COLO668 (cell line): ENCODE measurements around the gene HDAC5.
"Not testable (repeated sequence)": the region's sequence is repeated elsewhere in the genome, so short reads cannot be mapped to it uniquely, and the experiment has no call there.

Experiments used
- DNase-seq: peaks from one replicate; lab custom pipeline; 2025; ENCODE audit not compliant: unreplicated experiment; lab: John Stamatoyannopoulos, UW

The HDAC5 gene

GRCh38 chr17:44112284-44113280 lies 10.9 kb downstream of the HDAC5 start:
- DNase-seq = peak; percentile 13

GRCh38 chr17:44111777-44112176 lies 11.7 kb downstream of the HDAC5 start:
- peak; percentile 18 for DNase-seq

DNA sequence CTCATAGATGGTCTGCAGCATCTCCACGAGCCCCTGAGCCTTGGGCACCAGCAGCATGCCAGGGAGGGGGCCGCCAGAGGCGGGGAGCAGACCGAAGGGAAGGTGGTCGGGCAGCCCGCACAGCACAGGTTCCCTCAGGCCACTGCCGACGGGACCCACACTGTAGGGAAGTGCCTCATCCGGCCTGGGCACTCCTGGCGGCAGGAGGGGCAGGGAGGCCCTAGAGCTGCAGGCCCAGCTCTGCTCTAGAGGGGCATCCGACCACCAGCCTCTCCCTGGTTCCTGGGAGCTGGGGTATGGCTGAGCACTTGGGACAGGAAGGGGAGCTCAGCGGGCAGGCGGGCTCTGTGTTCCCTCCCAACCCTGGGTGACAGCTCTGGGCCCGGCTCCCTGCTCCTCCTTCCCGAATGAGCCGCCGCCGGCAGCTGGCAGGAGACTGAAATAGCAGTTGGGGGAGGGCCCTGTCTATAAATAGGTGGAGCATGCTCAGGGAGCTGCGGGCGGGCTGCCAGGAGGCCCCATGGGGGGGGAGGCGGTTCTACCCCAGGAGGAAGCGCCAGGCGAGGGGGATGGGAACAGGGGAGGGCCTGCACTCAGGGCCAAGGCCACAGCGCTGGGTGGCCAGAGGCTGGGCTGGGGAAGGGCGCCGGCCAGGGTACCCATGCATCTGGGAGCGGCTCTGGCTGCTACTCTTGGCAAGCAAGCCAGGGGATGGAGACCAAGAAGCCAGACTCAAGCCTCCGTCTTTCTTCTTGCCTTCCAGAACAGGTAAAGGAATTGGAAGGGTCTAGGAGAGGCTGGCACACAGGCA lies 12.4 kb downstream of the HDAC5 start:
- peak; percentile 94 for DNase-seq

DNA sequence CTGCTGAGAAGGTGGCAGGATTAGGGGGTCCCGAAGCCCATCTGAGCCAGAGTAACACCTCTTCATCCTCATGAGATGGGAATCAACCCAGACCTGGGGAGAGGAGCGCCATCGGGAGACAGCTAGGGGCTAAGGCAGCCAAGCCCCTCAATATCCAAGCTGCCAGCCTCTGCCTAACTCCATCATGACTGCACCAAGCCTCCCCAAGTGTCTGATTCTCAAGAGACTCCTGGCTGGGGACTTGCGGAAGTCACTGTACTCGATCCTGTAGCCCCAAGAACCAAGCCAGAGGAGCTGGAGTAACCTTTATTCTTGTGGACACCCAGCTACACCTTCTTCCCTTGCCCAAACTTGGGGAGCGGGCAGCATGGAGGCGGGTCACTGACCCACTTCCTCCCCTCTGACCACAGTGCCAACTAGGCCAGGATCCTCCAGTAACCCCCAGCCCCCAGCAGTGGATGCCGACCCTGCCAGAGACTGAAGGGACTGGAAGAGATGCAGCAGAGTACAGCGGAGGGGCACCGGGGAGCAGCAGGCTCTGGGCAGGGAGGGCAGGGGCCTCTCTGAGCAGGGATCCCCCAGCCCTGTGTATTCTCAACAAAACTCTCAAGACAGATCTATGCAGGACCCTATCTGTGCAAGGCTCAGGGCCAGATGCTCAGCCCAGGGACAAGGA lies 13.3 kb downstream of the HDAC5 start:
- no peak for DNase-seq

DNA sequence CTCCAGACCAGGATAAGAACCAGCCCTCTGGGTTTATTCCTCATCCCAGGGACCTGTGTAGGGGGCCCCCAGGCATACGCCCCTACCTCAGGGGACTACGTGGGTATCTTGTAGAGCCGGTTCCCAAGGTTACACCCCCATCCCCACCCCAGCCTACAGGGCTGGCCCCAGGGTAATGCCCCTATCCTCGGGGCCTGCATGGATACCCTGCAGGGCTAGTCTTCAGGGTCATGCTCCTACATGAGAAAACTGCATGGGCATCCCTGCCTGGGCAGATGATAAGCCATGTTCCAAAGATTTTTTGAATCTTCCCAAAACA lies 14.2 kb downstream of the HDAC5 start:
- no peak for DNase-seq

DNA sequence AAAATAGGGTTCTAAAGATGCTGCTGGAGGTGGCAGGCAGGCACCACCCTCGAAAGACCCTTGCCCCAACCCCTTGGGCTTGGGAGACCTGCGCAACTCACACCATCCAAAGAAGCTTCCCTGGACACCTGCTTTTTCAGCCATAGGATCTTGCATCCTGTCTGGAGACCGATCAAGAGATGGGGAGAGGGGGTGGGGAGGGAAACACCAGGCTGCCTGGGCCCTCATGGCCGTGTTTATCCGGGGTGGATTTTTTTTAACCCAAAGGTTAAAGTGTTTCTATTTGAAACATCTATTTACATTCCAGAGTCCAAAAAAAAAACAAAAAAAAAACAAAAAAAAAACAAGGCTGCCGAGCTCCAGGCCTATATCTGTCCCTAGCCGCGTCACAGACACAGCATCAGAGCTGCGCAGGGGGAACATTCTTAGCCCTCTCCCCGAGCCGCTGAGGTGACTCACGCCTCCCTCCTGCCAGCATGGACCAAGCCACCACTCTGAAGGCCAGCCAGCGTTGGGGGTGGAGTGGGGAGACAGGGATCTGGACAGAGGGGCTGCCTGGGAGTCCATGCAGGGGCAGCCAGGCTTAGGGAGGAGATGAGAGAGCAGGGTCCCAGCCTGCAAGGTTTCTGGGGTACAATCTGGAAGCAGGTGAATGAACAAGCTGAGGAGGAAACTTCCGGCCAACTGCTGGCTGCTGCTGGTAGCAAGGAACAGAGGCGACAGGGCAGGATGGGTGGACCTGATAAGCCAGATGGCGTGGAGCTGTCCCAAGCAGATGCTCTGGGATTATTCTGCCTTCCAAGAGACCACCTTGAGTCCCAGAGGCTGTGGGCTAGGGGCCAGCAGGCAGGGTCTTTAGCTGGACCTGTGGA lies 14.8 kb downstream of the HDAC5 start:
- DNase-seq = no peak

- no peak for DNase-seq
Measured at GRCh38 chr17:44106801-44107200, 16.6 kb downstream of the HDAC5 start.

GRCh38 chr17:44105941-44106340 lies 17.5 kb downstream of the HDAC5 start:
- DNase-seq = no peak

GRCh38 chr17:44105483-44105882 lies 18.0 kb downstream of the HDAC5 start:
- DNase-seq = peak; percentile 30

- DNase-seq = no peak
Measured at GRCh38 chr17:44102849-44103622, 20.4 kb downstream of the HDAC5 start.

GRCh38 chr17:44101858-44102257 lies 21.6 kb downstream of the HDAC5 start:
- not testable (repeated sequence) for DNase-seq

DNA sequence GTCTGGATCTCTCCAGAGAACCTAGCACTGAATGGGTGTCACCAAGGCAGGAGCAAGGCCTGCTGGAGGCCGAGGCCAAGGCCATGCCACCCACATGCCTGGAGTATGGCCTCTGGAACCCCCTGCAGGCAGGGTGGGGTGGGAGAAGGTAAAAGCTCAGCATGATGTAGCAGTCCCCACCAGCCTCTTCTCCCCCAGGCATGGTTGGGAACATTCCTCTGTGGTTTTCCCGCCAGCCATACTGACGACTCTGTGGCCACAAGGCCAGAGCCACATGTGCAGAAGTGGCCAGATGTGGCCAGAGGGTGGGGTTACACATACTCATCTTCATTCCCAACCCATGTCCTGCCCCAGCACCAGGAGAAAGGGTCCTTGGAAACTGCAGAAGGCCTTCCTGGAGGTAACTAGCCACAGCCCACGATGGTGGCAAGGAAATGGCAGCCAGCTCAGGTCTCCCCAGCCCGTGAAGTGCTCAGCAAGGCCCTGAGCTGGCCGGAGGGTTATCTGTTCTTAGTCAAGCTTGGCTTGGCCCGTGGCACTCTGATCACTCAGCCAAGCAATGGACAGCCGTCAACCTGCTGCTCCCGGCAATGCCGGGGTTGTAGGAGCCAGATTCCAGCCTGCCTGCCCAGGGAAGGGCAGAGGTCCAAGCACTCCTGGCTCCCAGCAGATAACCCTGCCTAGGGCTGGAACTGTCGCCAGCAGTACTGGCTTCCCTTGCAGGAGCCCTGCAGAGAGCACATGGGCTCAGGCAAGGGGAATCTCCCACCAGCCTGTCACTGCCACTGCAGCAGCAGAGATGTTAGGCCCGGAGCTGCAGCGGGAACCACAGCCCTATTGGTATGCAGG lies 26.1 kb downstream of the HDAC5 start:
- DNase-seq = no peak

DNA sequence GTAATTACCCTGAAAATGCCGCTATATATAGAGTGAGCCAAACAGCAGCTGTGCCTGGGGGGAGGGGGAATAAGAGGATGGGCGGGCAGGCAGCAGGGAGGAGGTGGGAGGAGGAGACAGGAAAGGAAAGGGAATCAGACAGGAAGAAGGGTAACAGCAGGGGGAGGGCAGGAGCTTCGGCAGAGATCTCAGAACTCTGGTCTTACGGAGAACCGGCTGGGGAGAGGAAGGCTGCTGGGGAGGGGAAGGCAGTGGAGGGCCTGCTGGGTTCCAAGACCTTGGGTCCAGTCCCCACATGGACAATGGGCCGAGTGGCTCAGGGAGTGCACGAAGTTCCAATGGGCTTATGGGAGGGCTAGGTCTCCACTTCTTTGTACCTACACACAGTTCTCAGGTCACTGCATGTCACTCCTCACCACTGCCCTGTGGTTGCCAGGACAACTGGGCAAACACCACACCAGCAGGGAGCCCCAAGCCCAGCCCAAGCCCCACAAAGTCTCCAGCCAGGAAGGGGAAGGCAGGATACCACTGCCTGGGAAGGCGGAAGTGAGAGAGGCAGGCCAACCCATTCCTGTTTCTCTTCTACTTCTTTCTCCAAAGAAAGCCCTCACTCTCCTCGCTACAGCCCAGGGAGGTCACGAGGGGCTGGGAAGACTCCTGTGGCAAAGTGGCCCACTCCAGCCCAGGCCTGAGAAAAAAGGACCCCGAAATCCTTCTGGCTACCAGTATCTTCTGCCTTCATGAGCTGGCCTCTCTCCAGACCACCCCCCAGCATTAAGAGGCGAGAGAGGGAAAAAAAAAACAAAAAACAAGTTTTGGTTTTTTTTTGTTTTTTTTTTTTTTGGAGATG lies 27.6 kb downstream of the HDAC5 start:
- DNase-seq = peak; percentile 74

DNA sequence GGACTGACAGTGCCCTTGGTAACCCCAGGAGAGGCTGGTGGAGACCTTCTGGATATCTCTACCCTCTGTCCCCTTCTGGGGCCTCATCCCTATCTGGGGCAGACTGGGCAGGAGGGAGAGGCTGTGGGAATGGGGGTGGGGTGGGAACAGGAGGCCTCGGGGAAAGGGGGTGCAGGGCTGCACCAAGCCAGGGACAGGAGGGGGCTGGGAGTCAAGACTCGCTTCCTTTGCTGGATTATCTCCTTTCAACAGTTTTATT lies 28.1 kb downstream of the HDAC5 start:
- DNase-seq = no peak

DNA sequence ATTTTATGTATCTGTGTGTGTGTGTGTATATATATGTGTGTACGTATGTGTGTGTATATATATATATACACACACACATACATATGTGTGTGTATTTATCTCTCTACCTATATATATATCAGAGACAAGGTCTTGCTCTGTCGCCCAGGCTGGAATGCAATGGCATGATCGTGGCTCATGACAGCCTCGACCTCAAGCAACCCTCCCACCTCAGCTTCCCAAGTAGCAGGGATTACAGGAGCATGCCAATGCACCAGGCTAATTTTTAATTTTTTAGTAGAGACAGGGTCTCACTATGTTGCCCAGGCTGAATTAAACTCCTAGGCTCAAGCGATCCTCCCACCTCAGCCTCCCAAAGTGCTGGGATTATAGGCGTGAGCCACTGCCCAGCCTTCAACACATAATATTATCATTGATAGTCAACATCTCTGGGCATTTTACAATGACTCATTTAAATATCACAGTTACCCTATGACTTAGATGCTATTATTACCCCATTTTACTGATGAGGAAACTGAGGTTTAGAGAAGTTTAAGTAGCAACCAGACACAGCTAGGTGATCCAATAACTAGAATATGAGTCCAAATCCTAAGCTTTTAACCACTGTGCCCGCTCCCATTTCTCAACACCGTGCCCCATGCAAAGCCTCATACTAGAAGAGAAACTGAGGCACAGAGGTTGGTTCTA lies 28.6 kb downstream of the HDAC5 start:
- no peak for DNase-seq

- no peak for DNase-seq
Measured at GRCh38 chr17:44093231-44093900, 30.1 kb downstream of the HDAC5 start.

GRCh38 chr17:44092051-44092450 lies 31.4 kb downstream of the HDAC5 start:
- no peak for DNase-seq
